ENCODE data around the gene HSPG2.
"Not testable (repeated sequence)": the region's sequence is repeated elsewhere in the genome, so short reads cannot be mapped to it uniquely, and the experiment has no call there.

Gene HSPG2

GRCh38 chr1:21955501-21956281, 18.6 kb upstream of the HSPG2 start:
- no peak for DNase-seq

DNA sequence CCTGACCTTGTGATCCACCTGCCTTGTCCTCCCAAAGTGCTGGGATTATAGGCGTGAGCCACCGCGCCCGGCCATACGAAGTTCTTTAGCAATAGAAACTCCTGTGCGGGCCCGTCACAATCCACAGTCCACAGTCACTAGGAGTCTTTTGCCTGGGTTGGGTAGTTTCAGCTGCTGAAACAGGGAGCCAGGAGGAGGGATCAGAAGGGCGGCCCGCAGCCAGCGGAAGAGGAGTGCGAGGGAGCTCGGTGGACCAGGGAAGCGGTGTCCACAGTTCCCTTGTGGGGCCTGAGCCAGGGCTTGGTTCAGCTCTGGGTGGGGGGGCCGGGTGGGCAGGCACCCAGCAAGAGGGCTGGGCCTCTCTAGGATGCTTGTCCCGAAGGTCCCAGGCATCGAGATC, 17.9 kb upstream of the HSPG2 start:
- no peak for DNase-seq

DNA sequence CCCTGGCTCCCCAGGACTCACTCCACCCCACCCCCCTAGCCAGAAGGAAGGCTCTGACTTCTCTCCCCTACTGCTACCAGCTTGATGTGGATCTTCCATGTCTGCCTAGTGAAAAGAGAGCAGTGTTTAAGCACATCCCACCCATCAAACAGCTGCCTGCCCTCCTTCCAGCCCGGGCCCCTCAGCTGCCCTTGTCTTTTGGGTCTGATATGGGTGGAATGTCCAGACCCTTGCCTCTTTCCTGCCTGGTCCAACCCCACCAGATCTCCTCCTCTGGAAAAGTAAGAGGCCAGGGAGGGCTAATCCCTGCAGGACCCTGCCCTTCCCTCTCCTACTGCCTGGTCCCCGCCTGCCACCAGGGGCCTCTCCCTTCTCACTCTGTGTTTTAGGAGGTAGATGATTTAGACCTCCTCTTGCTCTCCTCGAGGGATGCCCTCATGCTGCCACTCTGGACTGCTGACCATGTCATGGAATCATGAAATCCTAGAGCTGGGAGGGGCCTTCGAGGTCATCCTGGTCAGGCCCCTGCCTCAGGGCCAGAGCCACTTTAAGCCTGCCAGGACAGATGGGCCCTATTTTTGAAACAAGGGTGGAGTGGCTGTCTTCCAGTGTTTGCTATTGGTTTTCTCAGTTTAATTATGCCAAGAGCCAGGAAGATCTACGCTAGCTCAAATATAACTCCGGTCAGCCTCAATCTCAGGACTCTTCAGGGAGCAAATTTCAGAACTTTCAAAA, 15.8 kb upstream of the HSPG2 start:
- no peak for DNase-seq

GRCh38 chr1:21951226-21951870, 14.2 kb upstream of the HSPG2 start:
- no peak for DNase-seq

- no peak for DNase-seq
Observed at GRCh38 chr1:21950734-21951133, 13.6 kb upstream of the HSPG2 start.

DNA sequence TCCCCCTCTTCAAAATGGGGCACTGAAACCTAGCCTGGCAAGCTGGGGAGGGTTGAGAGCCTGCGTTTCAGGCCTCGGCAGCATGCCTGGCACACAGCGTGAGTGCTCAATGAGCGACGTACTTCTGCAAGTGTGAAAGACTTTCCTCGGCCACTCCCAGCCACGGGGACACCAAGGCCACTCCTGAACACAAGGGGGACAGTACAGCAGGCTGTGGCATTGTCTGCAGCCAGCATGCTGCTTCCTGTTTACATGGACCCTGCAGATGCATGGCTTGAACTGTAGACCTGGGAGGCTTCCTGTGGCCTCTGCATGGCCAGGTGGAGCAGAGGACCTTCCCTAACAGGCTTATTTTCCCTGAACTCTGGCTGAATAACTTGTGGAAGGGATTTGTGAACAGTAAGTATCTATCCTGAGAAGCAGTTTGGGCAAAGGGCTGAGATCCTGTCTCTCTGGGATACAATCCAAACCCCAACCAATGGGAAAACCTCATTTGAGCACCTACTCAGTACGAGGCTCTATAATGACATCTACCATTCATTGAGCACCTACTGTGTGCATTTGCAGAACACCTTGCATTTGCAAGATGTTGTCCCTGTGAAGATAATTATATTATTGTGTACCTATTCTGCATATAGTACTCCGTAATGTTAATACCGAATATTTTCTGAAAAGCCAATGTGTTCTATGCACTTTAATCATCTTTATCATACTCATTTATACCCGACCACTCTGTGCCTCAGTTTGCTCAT, 9.9 kb upstream of the HSPG2 start:
- no peak for DNase-seq

- no peak for DNase-seq
Observed at GRCh38 chr1:21944733-21945073, 7.6 kb upstream of the HSPG2 start.

- DNase-seq, result not testable (repeated sequence)
Observed at GRCh38 chr1:21942959-21943640, 6.0 kb upstream of the HSPG2 start.

DNA sequence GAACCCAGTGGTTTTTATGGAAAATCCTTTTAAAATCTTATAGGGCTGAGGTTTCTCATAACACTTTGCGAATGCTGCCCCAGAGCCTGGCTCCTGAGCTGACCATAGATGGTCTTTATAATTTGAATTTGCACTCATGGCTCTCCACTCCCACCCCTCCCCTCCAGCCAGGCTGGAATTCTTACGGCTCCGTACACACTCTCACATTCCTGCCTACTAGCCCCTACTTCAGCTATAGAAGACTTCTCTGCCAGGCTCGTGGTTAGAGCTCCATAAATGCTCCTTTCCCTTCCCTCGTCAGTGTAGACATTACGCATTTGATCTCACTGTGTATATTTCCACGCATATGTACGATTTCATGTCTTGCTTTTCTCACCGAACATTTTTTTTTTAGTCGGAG, 5.4 kb upstream of the HSPG2 start:
- DNase-seq, result no peak

- DNase-seq, result no peak
Observed at GRCh38 chr1:21941370-21941769, 4.3 kb upstream of the HSPG2 start.

DNA sequence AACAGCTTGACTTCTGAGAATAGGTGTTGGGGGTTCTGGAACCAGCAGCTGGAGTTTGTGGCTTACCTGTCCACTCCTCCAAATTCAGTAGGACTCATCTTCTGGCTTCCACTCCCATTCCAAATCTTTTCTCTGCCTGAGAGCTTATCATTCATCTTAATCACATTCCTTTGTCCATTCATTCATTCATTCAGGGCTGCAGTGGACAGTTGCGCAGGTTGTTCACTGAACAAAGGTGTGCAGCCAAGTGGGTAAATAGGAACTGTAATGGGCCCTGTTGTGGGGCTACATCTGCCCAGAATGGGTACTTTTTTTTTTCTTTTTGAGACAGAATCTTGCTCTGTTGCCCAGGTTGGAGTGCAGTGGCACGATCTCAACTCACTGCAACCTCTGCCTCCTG, 3.4 kb upstream of the HSPG2 start:
- no peak for DNase-seq

GRCh38 chr1:21939650-21940374, 2.7 kb upstream of the HSPG2 start:
- no peak for DNase-seq

DNA sequence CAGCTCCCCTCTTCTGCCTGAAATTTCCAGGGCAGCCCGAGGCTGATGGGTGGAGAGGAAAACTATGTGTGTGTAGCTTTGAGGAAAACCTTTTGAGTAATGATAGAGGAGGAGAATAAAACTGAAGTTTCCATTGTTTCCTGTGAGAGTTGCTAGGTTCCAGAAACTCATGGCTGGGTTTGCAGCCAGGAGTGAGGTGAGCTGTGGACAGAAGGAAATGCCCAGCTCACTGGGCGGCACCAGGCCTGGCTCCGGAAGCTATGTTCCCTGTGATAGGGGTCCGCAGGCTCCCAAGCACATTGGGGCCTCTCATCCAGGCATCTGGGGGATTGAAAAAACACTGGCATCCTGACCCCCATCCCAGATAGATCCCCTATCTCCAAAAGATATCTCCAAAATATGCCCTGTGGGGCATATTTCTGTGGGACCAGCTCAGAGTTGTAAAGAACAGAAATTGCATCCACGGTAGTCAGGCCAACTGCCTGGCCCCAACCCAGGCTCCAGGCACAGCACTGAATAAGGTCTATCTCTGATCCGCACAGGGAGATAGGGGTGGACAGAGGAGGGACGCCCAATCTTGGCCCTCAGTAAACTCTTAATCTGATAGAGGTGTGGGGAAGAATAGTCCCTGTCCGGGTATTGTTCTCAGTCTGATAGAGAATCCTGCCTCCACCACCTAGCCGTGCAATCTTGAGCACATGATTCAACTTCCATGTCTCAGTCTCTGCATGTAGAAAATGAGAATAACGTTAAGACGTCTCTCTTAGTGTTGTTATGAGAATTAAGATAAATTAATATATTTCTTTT, 1.8 kb upstream of the HSPG2 start:
- no peak for DNase-seq

GRCh38 chr1:21937372-21938121, 437 bp upstream of the HSPG2 start:
- peak; percentile 71 for DNase-seq

DNA sequence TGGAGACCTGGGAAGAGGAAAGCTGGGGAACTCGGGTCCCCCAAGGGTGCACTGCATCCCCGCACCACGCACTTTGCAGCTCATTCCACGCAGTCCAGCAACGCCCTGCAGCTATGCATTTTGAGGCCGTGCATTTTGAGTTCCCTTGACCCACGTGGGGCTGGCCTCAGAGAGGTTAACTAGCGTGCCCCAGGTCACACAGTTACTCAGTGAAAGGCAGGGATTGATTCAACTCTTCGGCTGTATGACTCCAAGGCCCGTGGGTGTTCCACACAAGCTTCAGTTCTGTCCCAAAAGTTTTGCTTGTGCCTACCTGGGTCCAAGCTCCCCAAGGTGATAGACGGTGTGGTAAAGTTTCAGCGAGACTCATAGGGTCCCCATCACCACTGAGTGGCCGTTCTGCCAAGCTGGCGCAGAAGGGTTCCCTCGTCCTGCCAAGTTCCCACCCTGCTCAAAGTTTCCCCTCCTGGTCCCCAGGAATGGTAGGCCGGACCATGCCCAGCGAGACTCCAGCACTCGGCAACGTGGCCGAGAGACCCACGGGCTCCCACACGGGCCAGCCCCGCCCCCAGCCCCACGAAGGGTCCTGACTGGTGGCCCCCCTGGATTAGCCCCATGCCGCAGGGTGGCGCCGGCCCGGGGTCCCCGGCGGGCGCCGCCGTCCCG, 611 bp downstream of the HSPG2 start:
- no peak for DNase-seq

GRCh38 chr1:21935891-21936365, 1.2 kb downstream of the HSPG2 start:
- no peak for DNase-seq

DNA sequence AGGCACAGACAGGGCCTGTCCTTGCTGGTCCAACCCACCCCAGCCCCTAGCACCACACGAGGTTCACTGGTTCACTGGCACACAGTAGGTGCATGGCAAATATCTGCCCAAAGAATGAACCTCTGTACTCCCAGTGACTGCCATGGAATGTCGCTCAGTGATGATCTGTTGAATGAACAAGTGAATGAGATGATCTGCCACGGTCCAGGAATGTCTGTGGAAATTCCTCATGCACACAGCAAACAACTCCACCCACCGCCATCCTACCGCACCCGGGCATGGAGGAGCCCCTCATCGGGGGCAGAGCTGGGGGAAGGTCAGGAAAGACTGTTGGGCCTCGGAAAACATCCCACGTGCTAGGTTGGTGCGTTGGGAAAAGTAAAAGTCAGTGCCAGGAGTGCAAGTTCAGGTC, 1.7 kb downstream of the HSPG2 start:
- DNase-seq, result no peak

GRCh38 chr1:21933397-21934248, 3.5 kb downstream of the HSPG2 start:
- no peak for DNase-seq

DNA sequence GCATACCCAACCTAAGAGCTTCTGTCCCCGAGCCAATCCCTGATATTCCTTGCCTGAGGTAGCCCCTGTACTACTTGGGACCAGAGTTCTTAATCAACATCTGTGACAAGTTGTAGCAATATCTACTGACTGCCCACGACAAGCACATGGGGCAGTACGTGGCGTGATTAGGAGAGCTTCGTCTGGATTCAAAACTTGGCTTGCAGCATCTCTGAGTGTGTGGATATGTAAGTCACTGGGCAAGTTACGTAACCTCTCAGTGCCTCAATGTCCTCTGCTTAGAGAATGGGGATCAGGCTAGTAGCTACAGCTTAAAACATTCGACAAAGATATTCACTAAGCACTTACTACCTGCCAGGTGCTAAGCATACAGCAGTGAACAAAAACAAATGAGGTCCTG, 5.0 kb downstream of the HSPG2 start:
- no peak for DNase-seq

All from activated naive CD4-positive, alpha-beta T cell treated with anti-CD3 and anti-CD28 coated beads, Interleukin-2, amount 50 U/mL, for 16 hours (primary cell).